DND-41 (cell line): ENCODE measurements around the gene TEF.

ENCODE experiments used
- ATAC-seq: fragments of 200-7000 bp; cut with Tn5 transposase; 3 replicates; pipeline ENCODE4 v1.9.1; 2021; ENCODE audit warnings: low read depth; ENCODE audit not compliant: insufficient read depth
- DNase-seq: peaks from one replicate; pipeline ENCODE4 v3.0.0-alpha.2; 2020
- H2AFZ ChIP-seq: 2 replicates; pipeline ENCODE4 v1.6.0; 2012; ENCODE audit warnings: low read depth, low read length
- H3K27ac ChIP-seq: 2 replicates; pipeline ENCODE4 v1.5.1; 2012; ENCODE audit warnings: low read length, inconsistent platforms
- H3K27me3 ChIP-seq: fragments of 200-600 bp; sonication (generic); 2 replicates; pipeline ENCODE4 v1.6.0; 2012; ENCODE audit warnings: low read length, mild to moderate bottlenecking, inconsistent platforms; ENCODE audit not compliant: insufficient read depth, poor library complexity
- H3K36me3 ChIP-seq: 2 replicates; pipeline ENCODE4 v1.5.1; 2012; ENCODE audit warnings: low read length, inconsistent platforms; ENCODE audit not compliant: insufficient read depth
- H3K4me1 ChIP-seq: 2 replicates; pipeline ENCODE4 v1.5.1; 2012; ENCODE audit warnings: mild to moderate bottlenecking, low read length; ENCODE audit not compliant: insufficient read depth
- H3K4me2 ChIP-seq: 2 replicates; pipeline ENCODE4 v1.6.0; 2012; ENCODE audit warnings: mild to moderate bottlenecking, moderate library complexity, low read length, inconsistent platforms; ENCODE audit not compliant: insufficient read depth
- H3K4me3 ChIP-seq, 2 experiments: fragments of 200-600 bp in 1 of 2; shearing (Covaris generic) in 1 of 2; 2 replicates each; pipeline ENCODE4 v1.5.1; 2012 to 2016; ENCODE audit warnings: inconsistent platforms in 2 of 2, low read length in 2 of 2, mild to moderate bottlenecking in 2 of 2, low read depth in 1 of 2, moderate library complexity in 1 of 2
- H3K79me2 ChIP-seq: 2 replicates; pipeline ENCODE4 v1.6.0; 2012; ENCODE audit warnings: low read length, inconsistent platforms; ENCODE audit not compliant: insufficient read depth
- H3K9ac ChIP-seq: 2 replicates; pipeline ENCODE4 v1.6.0; 2012; ENCODE audit warnings: low read depth, mild to moderate bottlenecking, inconsistent platforms, low read length, moderate library complexity
- H3K9me3 ChIP-seq: 2 replicates; pipeline ENCODE4 v1.5.1; 2012; ENCODE audit warnings: low read length, moderate library complexity, mild to moderate bottlenecking, inconsistent platforms; ENCODE audit not compliant: insufficient read depth, severe bottlenecking
- H4K20me1 ChIP-seq: 2 replicates; pipeline ENCODE4 v1.6.0; 2012; ENCODE audit warnings: low read length; ENCODE audit not compliant: insufficient read depth
- CTCF ChIP-seq: IDR thresholded peaks from 2 replicates; pipeline ENCODE4 v1.5.1; 2012; ENCODE audit warnings: borderline replicate concordance, low read length, moderate library complexity, mild to moderate bottlenecking; ENCODE audit not compliant: poor library complexity, severe bottlenecking; ENCODE audit errors: extremely low read depth
- EZH2 ChIP-seq: IDR thresholded peaks from 3 replicates; pipeline ENCODE4 v1.6.1; 2012; ENCODE audit warnings: borderline replicate concordance, low read depth, mild to moderate bottlenecking, moderate library complexity, low read length, inconsistent platforms; ENCODE audit not compliant: severe bottlenecking

Gene TEF

GRCh38 chr22:41411021-41411851, 29.5 kb downstream of the TEF start:
- peaks cover 27% of the 10 kb centered on the region for H3K4me1 ChIP-seq
- no peak overlapping the region for H3K4me2 ChIP-seq
- H3K27me3 ChIP-seq, result no peaks in the 10 kb centered on the region
- H3K9ac ChIP-seq, result no peak overlapping the region
- H3K9me3 ChIP-seq, result no peaks in the 10 kb centered on the region
- H3K36me3 ChIP-seq, result no peaks in the 10 kb centered on the region; the same call in 1 of the 2 replicates
- H3K4me3 ChIP-seq, result no peak overlapping the region
- H3K27ac ChIP-seq, result no peak overlapping the region
- peaks cover 33% of the 10 kb centered on the region for H3K79me2 ChIP-seq
- 0 out of 2 replicates have a peak, but pooled peaks cover 2% of the 10 kb centered on the region for H4K20me1 ChIP-seq
- DNase-seq, result no peak
- no peak overlapping the region for H2AFZ ChIP-seq
- no peak for ATAC-seq
- TF ChIP-seq CTCF (no peak), EZH2 (no peak)

- Histone ChIP-seq H3K27me3 (no peaks in the 10 kb centered on the region), H3K4me1 (peaks cover 27% of the 10 kb centered on the region), H3K9me3 (no peaks in the 10 kb centered on the region), H4K20me1 (peaks cover 7% of the 10 kb centered on the region; the same call in 1 of the 2 replicates), H3K79me2 (peaks cover 44% of the 10 kb centered on the region), H3K9ac (peak overlapping the region; percentile 86), H3K27ac (peak overlapping the region; percentile 57; the same call in 1 of the 2 replicates), H3K4me2 (peak overlapping the region; percentile 87), H3K4me3 (peak overlapping the region in 1 of 2 experiments; percentile 69; a peak in 2 of 4 replicates), H3K36me3 (no peaks in the 10 kb centered on the region; the same call in 1 of the 2 replicates), H2AFZ (no peak overlapping the region)
- ATAC-seq (no peak), DNase-seq (no peak)
- TF ChIP-seq EZH2 (no peak), CTCF (no peak)
Measured at GRCh38 chr22:41415554-41415953, 33.8 kb downstream of the TEF start.

- Histone ChIP-seq H3K4me3 (no peak overlapping the region), H3K27ac (no peak overlapping the region), H2AFZ (no peak overlapping the region), H3K36me3 (peaks cover under 1% of the 10 kb centered on the region), H3K9me3 (no peaks in the 10 kb centered on the region), H3K79me2 (peaks cover 41% of the 10 kb centered on the region), H3K4me1 (peaks cover 20% of the 10 kb centered on the region), H3K27me3 (no peaks in the 10 kb centered on the region), H3K9ac (no peak overlapping the region), H4K20me1 (peaks cover 7% of the 10 kb centered on the region; the same call in 1 of the 2 replicates), H3K4me2 (no peak overlapping the region)
- DNase-seq (no peak), ATAC-seq (no peak)
- TF ChIP-seq CTCF, result no peak
- TF ChIP-seq EZH2, result no peak
Measured at GRCh38 chr22:41417622-41418390, 36.1 kb downstream of the TEF start.
